DND-41 (cell line): ENCODE measurements around the gene GPR17.

Experiments
- ATAC-seq: fragments of 200-7000 bp; cut with Tn5 transposase; 3 replicates; pipeline ENCODE4 v1.9.1; 2021; ENCODE audit warnings: low read depth; ENCODE audit not compliant: insufficient read depth
- DNase-seq: peaks from one replicate; pipeline ENCODE4 v3.0.0-alpha.2; 2020
- H2AFZ ChIP-seq: 2 replicates; pipeline ENCODE4 v1.6.0; 2012; ENCODE audit warnings: low read depth, low read length
- H3K27ac ChIP-seq: 2 replicates; pipeline ENCODE4 v1.5.1; 2012; ENCODE audit warnings: low read length, inconsistent platforms
- H3K27me3 ChIP-seq: fragments of 200-600 bp; sonication (generic); 2 replicates; pipeline ENCODE4 v1.6.0; 2012; ENCODE audit warnings: low read length, mild to moderate bottlenecking, inconsistent platforms; ENCODE audit not compliant: insufficient read depth, poor library complexity
- H3K36me3 ChIP-seq: 2 replicates; pipeline ENCODE4 v1.5.1; 2012; ENCODE audit warnings: low read length, inconsistent platforms; ENCODE audit not compliant: insufficient read depth
- H3K4me1 ChIP-seq: 2 replicates; pipeline ENCODE4 v1.5.1; 2012; ENCODE audit warnings: mild to moderate bottlenecking, low read length; ENCODE audit not compliant: insufficient read depth
- H3K4me2 ChIP-seq: 2 replicates; pipeline ENCODE4 v1.6.0; 2012; ENCODE audit warnings: mild to moderate bottlenecking, moderate library complexity, low read length, inconsistent platforms; ENCODE audit not compliant: insufficient read depth
- H3K4me3 ChIP-seq, 2 experiments: fragments of 200-600 bp in 1 of 2; shearing (Covaris generic) in 1 of 2; 2 replicates each; pipeline ENCODE4 v1.5.1; 2012 to 2016; ENCODE audit warnings: inconsistent platforms in 2 of 2, low read length in 2 of 2, mild to moderate bottlenecking in 2 of 2, low read depth in 1 of 2, moderate library complexity in 1 of 2
- H3K79me2 ChIP-seq: 2 replicates; pipeline ENCODE4 v1.6.0; 2012; ENCODE audit warnings: low read length, inconsistent platforms; ENCODE audit not compliant: insufficient read depth
- H3K9ac ChIP-seq: 2 replicates; pipeline ENCODE4 v1.6.0; 2012; ENCODE audit warnings: low read depth, mild to moderate bottlenecking, inconsistent platforms, low read length, moderate library complexity
- H3K9me3 ChIP-seq: 2 replicates; pipeline ENCODE4 v1.5.1; 2012; ENCODE audit warnings: low read length, moderate library complexity, mild to moderate bottlenecking, inconsistent platforms; ENCODE audit not compliant: insufficient read depth, severe bottlenecking
- H4K20me1 ChIP-seq: 2 replicates; pipeline ENCODE4 v1.6.0; 2012; ENCODE audit warnings: low read length; ENCODE audit not compliant: insufficient read depth
- CTCF ChIP-seq: IDR thresholded peaks from 2 replicates; pipeline ENCODE4 v1.5.1; 2012; ENCODE audit warnings: borderline replicate concordance, low read length, moderate library complexity, mild to moderate bottlenecking; ENCODE audit not compliant: poor library complexity, severe bottlenecking; ENCODE audit errors: extremely low read depth
- EZH2 ChIP-seq: IDR thresholded peaks from 3 replicates; pipeline ENCODE4 v1.6.1; 2012; ENCODE audit warnings: borderline replicate concordance, low read depth, mild to moderate bottlenecking, moderate library complexity, low read length, inconsistent platforms; ENCODE audit not compliant: severe bottlenecking

The GPR17 gene

DNA sequence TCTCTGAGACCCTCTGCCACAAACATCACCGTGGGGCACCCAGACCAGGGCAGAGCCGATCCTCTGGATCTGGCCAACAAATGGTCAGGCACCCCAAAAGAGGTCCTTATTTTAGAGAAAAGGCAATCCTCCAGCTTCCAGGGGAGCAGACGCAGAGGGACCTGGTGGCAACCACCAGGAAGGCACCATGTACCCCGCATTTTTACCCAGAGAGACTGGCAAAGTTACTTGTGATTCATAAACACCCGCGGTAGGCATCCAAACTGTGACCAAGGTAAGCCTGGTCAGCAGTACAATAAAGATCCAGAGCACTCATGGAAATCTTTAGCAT, 18.9 kb downstream of the GPR17 start:
- H3K4me2 ChIP-seq, result no peak overlapping the region
- no peak overlapping the region for H2AFZ ChIP-seq

DNA sequence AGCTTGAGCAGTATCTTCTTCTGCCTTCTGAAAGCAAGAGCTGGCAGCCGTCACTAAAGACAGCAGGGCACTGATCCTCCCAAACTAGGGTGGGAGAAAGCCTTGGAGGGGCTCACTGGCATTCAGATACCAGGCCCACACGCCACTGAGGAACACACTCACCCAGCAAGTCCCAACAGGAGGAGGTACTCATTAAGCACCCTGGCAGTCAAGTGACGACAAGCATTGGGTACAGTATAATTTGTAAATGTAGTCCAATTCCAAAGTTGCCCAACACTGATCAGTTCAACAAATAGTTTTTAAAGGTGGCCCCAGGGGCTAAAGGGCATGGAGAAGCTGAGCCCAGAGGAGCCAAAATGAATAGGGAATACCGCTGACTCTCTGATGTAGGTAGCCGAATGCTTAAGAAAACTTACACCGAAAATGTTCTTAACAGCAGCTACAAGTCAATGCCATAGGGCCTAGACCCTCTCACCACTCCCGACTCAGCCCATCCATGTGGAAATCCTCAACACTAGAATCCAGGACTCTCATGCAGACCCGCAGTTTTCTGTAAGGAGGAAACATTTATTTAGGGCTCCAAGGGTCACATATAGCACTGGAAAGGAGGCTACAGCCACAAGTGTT, 19.4 kb downstream of the GPR17 start:
- Histone ChIP-seq H2AFZ (no peak overlapping the region), H3K4me2 (no peak overlapping the region), H3K9me3 (no peaks in the 10 kb centered on the region), H4K20me1 (no peaks in the 10 kb centered on the region), H3K4me1 (no peaks in the 10 kb centered on the region), H3K4me3 (no peak overlapping the region), H3K27ac (no peak overlapping the region), H3K79me2 (no peaks in the 10 kb centered on the region), H3K36me3 (no peaks in the 10 kb centered on the region), H3K9ac (no peak overlapping the region), H3K27me3 (no peaks in the 10 kb centered on the region)
- TF ChIP-seq CTCF, result no peak
- ATAC-seq (no peak), DNase-seq (no peak)

More for the DNA sequence above, 18.9 kb downstream of the GPR17 start:
- DNase-seq (no peak), ATAC-seq (no peak)
- no peaks in the 10 kb centered on the region for H3K9me3 ChIP-seq
- no peaks in the 10 kb centered on the region for H4K20me1 ChIP-seq
- peaks cover 5% of the 10 kb centered on the region for H3K4me1 ChIP-seq
- no peaks in the 10 kb centered on the region for H3K36me3 ChIP-seq
- no peaks in the 10 kb centered on the region for H3K27me3 ChIP-seq
- no peak overlapping the region for H3K27ac ChIP-seq
- TF ChIP-seq EZH2 (no peak), CTCF (no peak)
- no peak overlapping the region for H3K4me3 ChIP-seq
- no peaks in the 10 kb centered on the region for H3K79me2 ChIP-seq
- H3K9ac ChIP-seq, result no peak overlapping the region

- TF ChIP-seq EZH2 (no peak), CTCF (no peak)
- no peak for DNase-seq
- ATAC-seq, result no peak
- H3K79me2 ChIP-seq, result no peaks in the 10 kb centered on the region
- H3K27me3 ChIP-seq, result no peaks in the 10 kb centered on the region
- H3K4me3 ChIP-seq, result no peak overlapping the region
- H3K4me2 ChIP-seq, result no peak overlapping the region
- H4K20me1 ChIP-seq, result no peaks in the 10 kb centered on the region
- no peak overlapping the region for H2AFZ ChIP-seq
- H3K9me3 ChIP-seq, result no peaks in the 10 kb centered on the region
- no peaks in the 10 kb centered on the region for H3K36me3 ChIP-seq
- H3K27ac ChIP-seq, result no peak overlapping the region
- H3K4me1 ChIP-seq, result no peaks in the 10 kb centered on the region
- no peak overlapping the region for H3K9ac ChIP-seq
Observed at GRCh38 chr2:127669056-127669455, 23.1 kb downstream of the GPR17 start.
